Vagina (tissue), 2 donors: ENCODE data around the gene PCYOX1L. TPM values are rescaled to one million over a fixed set of nuclear protein-coding genes. Genes with fewer than 3 reads are reported as not detected.

Source experiments
- DNase-seq, 2 donors: peaks; one replicate each; pipeline ENCODE4 v3.0.0-alpha.2; 2017; ENCODE audit errors: extremely low spot score in 2 of 2
- H3K27ac ChIP-seq: fragments of 200-600 bp; sonication (generic); one replicate; pipeline ENCODE4 v1.5.1; 2019
- H3K27me3 ChIP-seq: fragments of 200-600 bp; sonication (generic); one replicate; pipeline ENCODE4 v1.5.1; 2019
- H3K36me3 ChIP-seq, 2 donors: fragments of 200-600 bp; sonication (generic); one replicate each; pipeline ENCODE4 v1.5.1; 2017 to 2019
- H3K4me1 ChIP-seq: fragments of 200-600 bp; sonication (generic); one replicate; pipeline ENCODE4 v1.5.1; 2019
- H3K4me3 ChIP-seq, 2 donors: fragments of 200-600 bp; sonication (generic); 1 replicate in 1 of 2; 2 replicates in 1 of 2; pipeline ENCODE4 v1.5.1; 2016 to 2019
- H3K9me3 ChIP-seq: fragments of 200-600 bp; sonication (generic); one replicate; pipeline ENCODE4 v1.5.1; 2019
- CTCF ChIP-seq, 3 experiments: fragments of 450-650 bp in 2 of 3; fragments of 200-600 bp in 1 of 3; sonication (generic) in 1 of 3; IDR thresholded peaks; one replicate each; pipeline ENCODE4 v1.5.1; 2017 to 2019; ENCODE audit warnings: antibody characterized with exemption in 3 of 3, mild to moderate bottlenecking in 2 of 3, moderate library complexity in 2 of 3
- POLR2A ChIP-seq, 2 donors: fragments of 450-650 bp; IDR thresholded peaks; one replicate each; pipeline ENCODE4 v1.6.1; 2017; ENCODE audit warnings: antibody characterized with exemption in 2 of 2, mild to moderate bottlenecking in 2 of 2, moderate library complexity in 2 of 2
- POLR2AphosphoS5 ChIP-seq, 2 donors: sonication (generic); formaldehyde crosslinking; IDR thresholded peaks; one replicate each; pipeline ENCODE4 v1.9.0; 2017; ENCODE audit warnings: antibody characterized with exemption in 2 of 2, mild to moderate bottlenecking in 2 of 2, low read depth in 1 of 2; ENCODE audit not compliant: insufficient read depth in 1 of 2
- intact Hi-C: fragments of 100-400 bp; cut with DNase I; formaldehyde crosslinking; loops from one replicate; pipeline ENCODE4 v1.15.1; 2023
- total RNA-seq: library from RNA; depleted of rRNA; stranded (reverse); fragments of >200 nt; gene quantifications from one replicate; pipeline ENCODE4 v1.2.3, GENCODE V29; 2016

The PCYOX1L gene
- total RNA-seq, 1 donor from 2014 or later: 6.4 TPM

- no peak for DNase-seq
- intact Hi-C loops: no loop called here
- Histone ChIP-seq H3K27me3 (no peaks in the 10 kb centered on the region), H3K9me3 (no peaks in the 10 kb centered on the region), H3K27ac (no peak overlapping the region), H3K4me1 (peaks cover 22% of the 10 kb centered on the region), H3K4me3 (no peak overlapping the region), H3K36me3 (no peaks in the 10 kb centered on the region)
- no peak for TF ChIP-seq CTCF (IDR thresholded peaks at IDR 0.05)
- TF ChIP-seq POLR2A (IDR thresholded peaks at IDR 0.05): no peak
- TF ChIP-seq POLR2AphosphoS5 (IDR thresholded peaks at IDR 0.05; ENCODE audit: insufficient read depth in 1 of 2, low read depth in 1 of 2): no peak
Observed at GRCh38 chr5:149367972-149368645, 10.3 kb downstream of the PCYOX1L start.

DNA sequence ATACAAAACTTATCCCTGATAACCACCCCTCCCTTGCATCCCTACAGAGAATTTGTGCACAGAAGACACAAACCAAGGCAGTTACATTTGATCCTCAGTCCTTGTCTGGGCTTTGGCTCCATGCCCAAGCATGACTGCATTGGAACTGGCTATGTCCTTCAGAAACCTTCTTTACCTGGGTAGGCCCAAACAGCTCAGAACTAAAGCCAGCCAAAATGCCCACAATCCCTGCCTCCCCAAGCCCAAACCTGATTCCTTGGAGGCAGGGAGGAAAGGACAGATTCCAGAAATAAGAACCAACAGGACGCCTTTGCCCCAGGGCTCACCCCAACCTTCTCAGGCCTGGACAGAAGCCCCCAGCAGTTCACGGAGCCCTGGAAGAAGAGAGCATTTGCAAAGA lies 13.0 kb downstream of the PCYOX1L start:
- no peak for DNase-seq
- Histone ChIP-seq H3K9me3 (no peaks in the 10 kb centered on the region), H3K27me3 (no peaks in the 10 kb centered on the region), H3K36me3 (no peaks in the 10 kb centered on the region), H3K27ac (no peak overlapping the region), H3K4me3 (no peak overlapping the region), H3K4me1 (peaks cover 22% of the 10 kb centered on the region)
- intact Hi-C loops: no loop called here
- TF ChIP-seq POLR2A (IDR thresholded peaks at IDR 0.05) (no peak), CTCF (IDR thresholded peaks at IDR 0.05) (no peak), POLR2AphosphoS5 (IDR thresholded peaks at IDR 0.05; ENCODE audit: insufficient read depth in 1 of 2, low read depth in 1 of 2) (no peak)

GRCh38 chr5:149371296-149371962 lies 13.6 kb downstream of the PCYOX1L start:
- intact Hi-C loops: no loop called here
- Histone ChIP-seq H3K36me3 (no peaks in the 10 kb centered on the region), H3K9me3 (no peaks in the 10 kb centered on the region), H3K4me3 (no peak overlapping the region), H3K27me3 (no peaks in the 10 kb centered on the region), H3K27ac (no peak overlapping the region), H3K4me1 (peaks cover 22% of the 10 kb centered on the region)
- no peak for DNase-seq
- TF ChIP-seq CTCF (IDR thresholded peaks at IDR 0.05) (peak; percentile 10 to 53 (median 38)), POLR2A (IDR thresholded peaks at IDR 0.05) (no peak), POLR2AphosphoS5 (IDR thresholded peaks at IDR 0.05; ENCODE audit: insufficient read depth in 1 of 2, low read depth in 1 of 2) (no peak)

- no peak overlapping the region for H3K27ac ChIP-seq
- H3K36me3 ChIP-seq: no peaks in the 10 kb centered on the region
- no peaks in the 10 kb centered on the region for H3K27me3 ChIP-seq
- no peak for DNase-seq
- intact Hi-C loops: no loop called here
- H3K4me3 ChIP-seq: no peak overlapping the region
- peaks cover 21% of the 10 kb centered on the region for H3K4me1 ChIP-seq
- H3K9me3 ChIP-seq: no peaks in the 10 kb centered on the region
- TF ChIP-seq POLR2A (IDR thresholded peaks at IDR 0.05): no peak
- TF ChIP-seq CTCF (IDR thresholded peaks at IDR 0.05): no peak
- TF ChIP-seq POLR2AphosphoS5 (IDR thresholded peaks at IDR 0.05; ENCODE audit: insufficient read depth in 1 of 2, low read depth in 1 of 2): no peak
Observed at GRCh38 chr5:149372076-149372795, 14.4 kb downstream of the PCYOX1L start.
